HepG2 (cell line): ENCODE results near the gene SLC2A5. TPM values are rescaled to one million over a fixed set of nuclear protein-coding genes. Genes with fewer than 3 reads are reported as not detected.

Experiments
- ERF ChIP-seq: IDR thresholded peaks from 2 replicates; pipeline ENCODE4 v1.6.1; 2018; ENCODE audit warnings: missing biosample characterization, missing genetic modification reagents
- NCOA2 ChIP-seq: sonication (generic); formaldehyde crosslinking; IDR thresholded peaks from 2 replicates; pipeline ENCODE4 v1.8.0; 2022; ENCODE audit warnings: inconsistent platforms
- REPIN1 ChIP-seq: sonication (generic); formaldehyde crosslinking; IDR thresholded peaks from 2 replicates; pipeline ENCODE4 v1.8.0; 2022; ENCODE audit warnings: missing genetic modification reagents, low read depth, mild to moderate bottlenecking, borderline replicate concordance
- SKIL ChIP-seq: sonication (generic); formaldehyde crosslinking; IDR thresholded peaks from 2 replicates; pipeline ENCODE4 v1.8.0; 2022; ENCODE audit warnings: missing genetic modification reagents, mild to moderate bottlenecking, moderate library complexity, borderline replicate concordance
- SRSF4 ChIP-seq: fragments of 200-400 bp; formaldehyde crosslinking; IDR thresholded peaks from one replicate; pipeline ENCODE4 v1.6.1; 2018; ENCODE audit warnings: mild to moderate bottlenecking, low read depth, low read length, moderate library complexity; ENCODE audit not compliant: poor library complexity, severe bottlenecking
- TARDBP ChIP-seq: sonication (generic); formaldehyde crosslinking; IDR thresholded peaks from 2 replicates; pipeline ENCODE4 v1.8.0; 2022; ENCODE audit warnings: mild to moderate bottlenecking, missing genetic modification reagents
- TRIM22 ChIP-seq: fragments of 450-650 bp; IDR thresholded peaks from 2 replicates; pipeline ENCODE4 v1.6.1; 2017
- ZBTB14 ChIP-seq: sonication (generic); formaldehyde crosslinking; IDR thresholded peaks from 2 replicates; pipeline ENCODE4 v1.4.0; 2020; ENCODE audit warnings: missing genetic modification reagents
- ZNF264 ChIP-seq: sonication (generic); formaldehyde crosslinking; IDR thresholded peaks from 2 replicates; pipeline ENCODE4 v1.4.0; 2020; ENCODE audit warnings: missing genetic modification reagents
- ZNF326 ChIP-seq: sonication (generic); formaldehyde crosslinking; IDR thresholded peaks from 2 replicates; pipeline ENCODE4 v1.4.0; 2020; ENCODE audit warnings: missing genetic modification reagents, borderline replicate concordance
- ZNF407 ChIP-seq: sonication (generic); formaldehyde crosslinking; IDR thresholded peaks from one replicate; pipeline ENCODE4 v1.5.1; 2020; ENCODE audit warnings: mild to moderate bottlenecking, missing genetic modification reagents; ENCODE audit errors: not compliant biosample characterization
- ZNF570 ChIP-seq: sonication (generic); formaldehyde crosslinking; IDR thresholded peaks from 2 replicates; pipeline ENCODE4 v1.4.0; 2020; ENCODE audit warnings: mild to moderate bottlenecking, missing genetic modification reagents, borderline replicate concordance
- ZNF629 ChIP-seq: sonication (generic); formaldehyde crosslinking; conservative IDR thresholded peaks from 2 replicates; pipeline ENCODE4 v1.5.0; 2020; ENCODE audit warnings: missing genetic modification reagents
- ZNF790 ChIP-seq: sonication (generic); formaldehyde crosslinking; IDR thresholded peaks from 2 replicates; pipeline ENCODE4 v1.8.0; 2022; ENCODE audit warnings: missing genetic modification reagents, mild to moderate bottlenecking, borderline replicate concordance
- ZNF816 ChIP-seq: sonication (generic); formaldehyde crosslinking; IDR thresholded peaks from 2 replicates; pipeline ENCODE4 v1.8.0; 2022; ENCODE audit warnings: missing genetic modification reagents, mild to moderate bottlenecking, borderline replicate concordance
- polyA plus RNA-seq, 8 experiments: library from polyadenylated mRNA; depleted of rRNA in 3 of 8; stranded (reverse) in 7 of 8; unstranded in 1 of 8; fragments of >200 nt; fragmentation: Illumina TruSeq in 4 of 8; extraction: Trizol in 4 of 8; gene quantifications; 2 replicates each; pipeline versions ENCODE4 v1.2.1 to v1.2.3, GENCODE V29; 2011 to 2016; ENCODE audit warnings: low read depth in 4 of 8, missing spikeins in 1 of 8, mixed read lengths in 1 of 8; ENCODE audit not compliant: insufficient read depth in 1 of 8
- total RNA-seq, 5 experiments: library from RNA; depleted of rRNA; stranded (reverse); fragments of >200 nt; fragmentation: Illumina TruSeq; extraction: Trizol; gene quantifications; 2 replicates each; pipeline ENCODE4 v1.2.3, GENCODE V29; 2016; ENCODE audit warnings: low read depth in 1 of 5

Gene SLC2A5
- total and polyA plus RNA-seq, 2 of the 13 experiments (the other 11 are each of a cell fraction or from before 2014, with no cell fraction given), result 0.04 to 0.54 TPM

GRCh38 chr1:9112961-9113880, 43.8 kb upstream of the SLC2A5 start (continued):
- TF ChIP-seq TRIM22 (no peak), NCOA2 (CRISPR knock-in tag) (peak; percentile 86), SKIL (CRISPR knock-in tag) (peak; percentile 97), ZNF570 (CRISPR knock-in tag) (no peak), ZNF264 (CRISPR knock-in tag) (peak; percentile 85; the same call in 1 of the 2 replicates), ZNF326 (CRISPR knock-in tag) (no peak), TARDBP (CRISPR knock-in tag) (peak; percentile 96), ZBTB14 (no peak), ERF (CRISPR knock-in tag) (peak; percentile 70), ZNF816 (CRISPR knock-in tag) (no peak), ZNF407 (CRISPR knock-in tag) (no peak), ZNF629 (peak; percentile 57; the same call in 1 of the 2 replicates), ZNF790 (CRISPR knock-in tag) (no peak), SRSF4 (no peak), REPIN1 (CRISPR knock-in tag) (peak; percentile 46; the same call in 1 of the 2 replicates)
